Naive thymus-derived CD4-positive, alpha-beta T cell (primary cell): ENCODE results near the gene PAPLN. TPM values are rescaled to one million over a fixed set of nuclear protein-coding genes. Genes with fewer than 3 reads are reported as not detected.
A peak's percentile ranks its signal among the peaks of the same experiment; 100 is the strongest.

Experiments
- ATAC-seq: fragments of 150-1000 bp; cut with Tn5 transposase; 2 replicates; pipeline ENCODE4 v1.10.0; 2021; ENCODE audit warnings: mild to moderate bottlenecking, moderate library complexity
- CTCF ChIA-PET: fragments of 350-600 bp; sonication (Branson Sonifier 250); formaldehyde crosslinking; loops from one replicate; lab custom pipeline; 2021; ENCODE audit warnings: antibody characterized with exemption; lab: Charles Lee
- POLR2A ChIA-PET: fragments of 350-600 bp; sonication (Branson Sonifier 250); formaldehyde crosslinking; loops from one replicate; lab custom pipeline; 2021; ENCODE audit warnings: antibody characterized with exemption, inconsistent platforms; lab: Charles Lee
- DNase-seq, 9 donors: peaks; one replicate each; pipeline versions ENCODE4 v3.0.0 to v3.0.0-alpha.2; 2020 to 2022; ENCODE audit warnings: mixed read lengths in 1 of 9
- H3K27ac ChIP-seq: one replicate; pipeline ENCODE4 v1.7.0; 2013; ENCODE audit warnings: mild to moderate bottlenecking, low read depth, low read length, moderate library complexity
- H3K27me3 ChIP-seq, 2 donors: one replicate each; pipeline ENCODE4 v1.7.0; 2013; ENCODE audit warnings: low read length in 2 of 2, mild to moderate bottlenecking in 2 of 2, moderate library complexity in 2 of 2; ENCODE audit not compliant: control insufficient read depth in 2 of 2, insufficient read depth in 2 of 2
- H3K36me3 ChIP-seq, 3 experiments: 1 replicate in 2 of 3; 2 replicates in 1 of 3; pipeline ENCODE4 v1.7.0; 2013; ENCODE audit warnings: low read length in 3 of 3, mild to moderate bottlenecking in 3 of 3, moderate library complexity in 1 of 3; ENCODE audit not compliant: insufficient read depth in 3 of 3, control insufficient read depth in 2 of 3
- H3K4me1 ChIP-seq, 2 donors: one replicate each; pipeline ENCODE4 v1.7.0; 2013; ENCODE audit warnings: low read length in 2 of 2, mild to moderate bottlenecking in 2 of 2, moderate library complexity in 1 of 2; ENCODE audit not compliant: control insufficient read depth in 2 of 2, insufficient read depth in 2 of 2
- H3K4me3 ChIP-seq: 2 replicates; pipeline ENCODE4 v1.7.0; 2013; ENCODE audit warnings: mild to moderate bottlenecking, low read length
- H3K9me3 ChIP-seq, 3 experiments: 1 replicate in 2 of 3; 2 replicates in 1 of 3; pipeline ENCODE4 v1.7.0; 2013; ENCODE audit warnings: low read length in 3 of 3; ENCODE audit not compliant: control insufficient read depth in 2 of 3
- H3K27ac Mint-ChIP-seq, 9 donors: one replicate each; pipeline ENCODE4 v1.8.0; 2020 to 2022; ENCODE audit warnings: mixed read lengths in 9 of 9, mild to moderate bottlenecking in 8 of 9, moderate library complexity in 5 of 9, inconsistent platforms in 2 of 9
- H3K27me3 Mint-ChIP-seq, 5 donors: one replicate each; pipeline ENCODE4 v1.8.0; 2021 to 2022; ENCODE audit warnings: mixed read lengths in 5 of 5, mild to moderate bottlenecking in 1 of 5
- H3K36me3 Mint-ChIP-seq, 5 donors: one replicate each; pipeline ENCODE4 v1.8.0; 2020 to 2022; ENCODE audit warnings: mixed read lengths in 5 of 5, mild to moderate bottlenecking in 3 of 5, inconsistent platforms in 1 of 5
- H3K4me1 Mint-ChIP-seq, 7 donors: one replicate each; pipeline ENCODE4 v1.8.0; 2020 to 2022; ENCODE audit warnings: mixed read lengths in 7 of 7, mild to moderate bottlenecking in 3 of 7, inconsistent platforms in 1 of 7
- H3K4me3 Mint-ChIP-seq, 10 donors: one replicate each; pipeline ENCODE4 v1.8.0; 2020 to 2022; ENCODE audit warnings: mild to moderate bottlenecking in 10 of 10, mixed read lengths in 10 of 10, moderate library complexity in 6 of 10, inconsistent platforms in 2 of 10
- H3K9me3 Mint-ChIP-seq, 11 donors: one replicate each; pipeline ENCODE4 v1.8.0; 2020 to 2022; ENCODE audit warnings: mixed read lengths in 11 of 11, mild to moderate bottlenecking in 4 of 11, inconsistent platforms in 1 of 11, moderate library complexity in 1 of 11
- intact Hi-C, 2 donors: fragments of 100-400 bp; cut with micrococcal nuclease; formaldehyde crosslinking; loops; one replicate each; pipeline ENCODE4 v1.15.1; 2023
- polyA plus RNA-seq, 2 donors: library from polyadenylated mRNA; unstranded; fragments of 300-500 nt; fragmentation: Illumina TruSeq; gene quantifications; one replicate each; pipeline ENCODE4 v1.2.3, GENCODE V29; 2021
- total RNA-seq, 6 experiments: library from RNA in 5 of 6; stranded (reverse) in 5 of 6; gene quantifications; 1 replicate in 5 of 6; 2 replicates in 1 of 6; pipeline ENCODE4 v1.2.3 and lab custom pipeline; 2021 to 2026

The PAPLN gene
- total and polyA plus RNA-seq, 7 experiments from 2014 or later, result 0.08 to 1.4 (median 0.44) TPM

- ATAC-seq, result no peak
Measured at GRCh38 chr14:73248108-73248868, 11.0 kb downstream of the PAPLN start.

DNA sequence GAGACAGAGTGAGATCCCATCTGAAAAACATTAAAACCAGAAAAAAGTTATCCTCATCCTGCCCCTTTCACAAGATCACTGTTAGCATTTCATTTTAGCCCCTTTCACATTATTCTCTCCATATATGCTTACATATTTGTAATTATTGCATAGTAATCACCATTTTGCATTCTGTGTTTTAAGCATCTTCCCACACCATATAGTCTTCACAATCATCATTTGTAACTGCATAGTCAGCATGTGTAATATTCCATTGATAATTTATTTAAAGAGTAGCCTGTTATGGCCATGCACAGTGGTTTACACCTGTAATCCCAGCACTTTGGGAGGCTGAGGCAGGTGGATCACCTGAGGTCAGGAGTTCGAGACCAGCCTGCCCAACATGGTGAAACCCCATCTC is 11.8 kb downstream of the PAPLN start:
- Mint-ChIP-seq H3K27ac (no peak overlapping the region), H3K27me3 (peaks cover 8 to 22% (median 15%) of the 10 kb centered on the region in 5 donors), H3K9me3 (peaks cover 0 to 2% (median 0%) of the 10 kb centered on the region in 11 donors), H3K36me3 (peaks cover 0 to 2% (median 0%) of the 10 kb centered on the region in 5 donors), H3K4me1 (peaks cover 10 to 19% (median 16%) of the 10 kb centered on the region in 7 donors), H3K4me3 (no peak overlapping the region)
- ATAC-seq (no peak), DNase-seq (no peak)
- intact Hi-C loops, result no loop called here
- peaks cover 0 to 4% of the 10 kb centered on the region in 2 donors for H3K4me1 ChIP-seq
- H3K27me3 ChIP-seq, result no peaks in the 10 kb centered on the region
- H3K4me3 ChIP-seq, result no peak overlapping the region
- ChIA-PET POLR2A (no interaction called here), CTCF (no interaction called here)
- no peaks in the 10 kb centered on the region for H3K9me3 ChIP-seq
- H3K27ac ChIP-seq, result no peak overlapping the region
- no peaks in the 10 kb centered on the region for H3K36me3 ChIP-seq

More at GRCh38 chr14:73248108-73248868, 11.0 kb downstream of the PAPLN start:
- intact Hi-C loops, result no loop called here
- DNase-seq, result no peak
- Histone ChIP-seq H3K36me3 (no peaks in the 10 kb centered on the region), H3K27me3 (no peaks in the 10 kb centered on the region), H3K9me3 (no peaks in the 10 kb centered on the region), H3K4me1 (peaks cover 0 to 4% of the 10 kb centered on the region in 2 donors), H3K4me3 (no peak overlapping the region), H3K27ac (no peak overlapping the region)
- POLR2A ChIA-PET, result no interaction called here
- Mint-ChIP-seq H3K4me1 (peaks cover 10 to 23% (median 18%) of the 10 kb centered on the region in 7 donors), H3K27me3 (peaks cover 15 to 28% (median 22%) of the 10 kb centered on the region in 5 donors), H3K4me3 (peak overlapping the region in 2 of 10 donors; percentile 24 to 44), H3K27ac (peak overlapping the region in 1 of 9 donors; percentile 20), H3K36me3 (peaks cover 0 to 2% (median 0%) of the 10 kb centered on the region in 5 donors), H3K9me3 (peaks cover 0 to 2% (median 0%) of the 10 kb centered on the region in 11 donors)
- CTCF ChIA-PET, result no interaction called here

- ChIA-PET CTCF (interaction anchor here (0.5 kb wide), 1 partner anchor 589 kb away, joined by 3 read pairs; no protein-coding TSS in a partner anchor), POLR2A (no interaction called here)
- no peak for ATAC-seq
- H3K27ac ChIP-seq, result no peak overlapping the region
- H3K27me3 ChIP-seq, result no peaks in the 10 kb centered on the region
- Mint-ChIP-seq H3K4me1 (peaks cover 10 to 19% (median 16%) of the 10 kb centered on the region in 7 donors), H3K27me3 (peaks cover 6 to 17% (median 9%) of the 10 kb centered on the region in 5 donors), H3K4me3 (no peak overlapping the region), H3K27ac (no peak overlapping the region), H3K36me3 (peaks cover 0 to 2% (median 0%) of the 10 kb centered on the region in 5 donors), H3K9me3 (peaks cover 0 to 2% (median 0%) of the 10 kb centered on the region in 11 donors)
- no peaks in the 10 kb centered on the region for H3K9me3 ChIP-seq
- no peak overlapping the region for H3K4me3 ChIP-seq
- H3K4me1 ChIP-seq, result peaks cover 0 to 4% of the 10 kb centered on the region in 2 donors
- H3K36me3 ChIP-seq, result no peaks in the 10 kb centered on the region
- intact Hi-C loops, result no loop called here
- DNase-seq, result no peak
Measured at GRCh38 chr14:73249564-73250316, 12.4 kb downstream of the PAPLN start.

GRCh38 chr14:73250317-73250713 is 13.0 kb downstream of the PAPLN start:
- Histone ChIP-seq H3K9me3 (no peaks in the 10 kb centered on the region), H3K27ac (no peak overlapping the region), H3K4me1 (peaks cover 0 to 4% of the 10 kb centered on the region in 2 donors), H3K4me3 (no peak overlapping the region), H3K36me3 (no peaks in the 10 kb centered on the region), H3K27me3 (no peaks in the 10 kb centered on the region)
- ChIA-PET CTCF (interaction anchor here (0.5 kb wide), 1 partner anchor 589 kb away, joined by 3 read pairs; no protein-coding TSS in a partner anchor), POLR2A (no interaction called here)
- ATAC-seq (no peak), DNase-seq (no peak)
- Mint-ChIP-seq H3K4me3 (no peak overlapping the region), H3K27ac (no peak overlapping the region), H3K4me1 (peaks cover 8 to 19% (median 16%) of the 10 kb centered on the region in 7 donors), H3K9me3 (peaks cover 0 to 2% (median 0%) of the 10 kb centered on the region in 11 donors), H3K36me3 (peaks cover 0 to 2% (median 0%) of the 10 kb centered on the region in 5 donors), H3K27me3 (peaks cover 3 to 12% (median 5%) of the 10 kb centered on the region in 5 donors)
- intact Hi-C loops, result no loop called here

- Histone ChIP-seq H3K36me3 (no peaks in the 10 kb centered on the region), H3K9me3 (no peaks in the 10 kb centered on the region), H3K27me3 (no peaks in the 10 kb centered on the region), H3K27ac (no peak overlapping the region), H3K4me1 (peaks cover 0 to 4% of the 10 kb centered on the region in 2 donors), H3K4me3 (no peak overlapping the region)
- POLR2A ChIA-PET, result no interaction called here
- peaks cover 0 to 2% (median 0%) of the 10 kb centered on the region in 5 donors for H3K36me3 Mint-ChIP-seq
- peaks cover 0 to 2% (median 0%) of the 10 kb centered on the region in 11 donors for H3K9me3 Mint-ChIP-seq
- intact Hi-C loops, result no loop called here
- H3K4me1 Mint-ChIP-seq, result peaks cover 8 to 19% (median 16%) of the 10 kb centered on the region in 7 donors
- no peak for DNase-seq
- CTCF ChIA-PET, result no interaction called here
- no peak overlapping the region for H3K27ac Mint-ChIP-seq
- H3K27me3 Mint-ChIP-seq, result peaks cover 3 to 12% (median 5%) of the 10 kb centered on the region in 5 donors
- ATAC-seq, result no peak
- no peak overlapping the region for H3K4me3 Mint-ChIP-seq
Measured at GRCh38 chr14:73250781-73251500, 13.6 kb downstream of the PAPLN start.

GRCh38 chr14:73251516-73252215 is 14.4 kb downstream of the PAPLN start:
- H3K9me3 Mint-ChIP-seq, result peaks cover 0 to 2% (median 0%) of the 10 kb centered on the region in 11 donors
- Histone ChIP-seq H3K9me3 (no peaks in the 10 kb centered on the region), H3K27ac (no peak overlapping the region), H3K27me3 (no peaks in the 10 kb centered on the region), H3K4me3 (no peak overlapping the region), H3K4me1 (no peaks in the 10 kb centered on the region), H3K36me3 (no peaks in the 10 kb centered on the region)
- ChIA-PET POLR2A (no interaction called here), CTCF (no interaction called here)
- H3K4me3 Mint-ChIP-seq, result no peak overlapping the region
- no peak overlapping the region for H3K27ac Mint-ChIP-seq
- H3K27me3 Mint-ChIP-seq, result peaks cover 0 to 9% (median 3%) of the 10 kb centered on the region in 5 donors
- DNase-seq (no peak), ATAC-seq (peak; percentile 32)
- H3K4me1 Mint-ChIP-seq, result peaks cover 5 to 15% (median 10%) of the 10 kb centered on the region in 7 donors
- intact Hi-C loops, result no loop called here
- peaks cover 0 to 2% (median 0%) of the 10 kb centered on the region in 5 donors for H3K36me3 Mint-ChIP-seq
